HEK293 (cell line): ENCODE data around the gene NDFIP2.

Experiments
- CTCF ChIA-PET: fragments of 350-600 bp; formaldehyde crosslinking; extraction: SDS; loops from one replicate; lab custom pipeline; 2021; ENCODE audit warnings: antibody characterized with exemption; lab: Yijun Ruan, JAX
- POLR2A ChIA-PET: fragments of 300-600 bp; formaldehyde crosslinking; extraction: SDS; loops from one replicate; lab custom pipeline; 2020; ENCODE audit warnings: antibody characterized with exemption, inconsistent platforms; lab: Yijun Ruan, JAX
- H3K27ac ChIP-seq: fragments of 200-500 bp; sonication (Bioruptor generic); 2 replicates; pipeline ENCODE4 v1.5.1; 2014; ENCODE audit warnings: low read depth, low read length, control low read depth, inconsistent platforms; ENCODE audit errors: extremely low read depth
- H3K36me3 ChIP-seq, 2 experiments: fragments of 200-500 bp in 1 of 2; sonication (Bioruptor generic) in 1 of 2; 1 replicate in 1 of 2; 2 replicates in 1 of 2; pipeline ENCODE4 v1.5.1; 2014 to 2017; ENCODE audit warnings: inconsistent platforms in 2 of 2, low read length in 2 of 2; ENCODE audit not compliant: control insufficient read depth in 2 of 2, insufficient read depth in 1 of 2
- H3K4me1 ChIP-seq: fragments of 200-500 bp; sonication (Bioruptor generic); 2 replicates; pipeline ENCODE4 v1.5.1; 2014; ENCODE audit warnings: mild to moderate bottlenecking, low read length, inconsistent platforms; ENCODE audit not compliant: control insufficient read depth, insufficient read depth
- H3K4me3 ChIP-seq: 2 replicates; pipeline ENCODE4 v1.5.1; 2011; ENCODE audit warnings: low read depth, mild to moderate bottlenecking, control low read depth, low read length, moderate library complexity
- H3K9me3 ChIP-seq: fragments of 200-500 bp; sonication (Bioruptor generic); 2 replicates; pipeline ENCODE4 v1.5.1; 2014; ENCODE audit warnings: low read depth, low read length, inconsistent platforms; ENCODE audit not compliant: control insufficient read depth, insufficient read depth
- AEBP2 ChIP-seq: fragments of 450-650 bp; formaldehyde crosslinking; IDR thresholded peaks from 2 replicates; pipeline ENCODE4 v1.5.1; 2016; ENCODE audit warnings: missing biosample characterization, missing genetic modification characterization, borderline replicate concordance
- PRDM6 ChIP-seq: fragments of 450-650 bp; formaldehyde crosslinking; IDR thresholded peaks from 2 replicates; pipeline ENCODE4 v1.5.1; 2017; ENCODE audit warnings: missing biosample characterization, missing genetic modification characterization
- SP2 ChIP-seq: fragments of 450-650 bp; formaldehyde crosslinking; IDR thresholded peaks from 2 replicates; pipeline ENCODE4 v1.5.1; 2016; ENCODE audit warnings: missing biosample characterization, missing genetic modification characterization
- TCF7L2 ChIP-seq: IDR thresholded peaks from 2 replicates; pipeline ENCODE4 v1.6.1; 2011; ENCODE audit warnings: low read depth, mild to moderate bottlenecking, inconsistent platforms, low read length, moderate library complexity, borderline replicate concordance
- ZBTB10 ChIP-seq: fragments of 450-650 bp; formaldehyde crosslinking; IDR thresholded peaks from 2 replicates; pipeline ENCODE4 v1.5.1; 2016; ENCODE audit warnings: missing biosample characterization, missing genetic modification characterization
- ZBTB44 ChIP-seq: fragments of 450-650 bp; IDR thresholded peaks from 2 replicates; pipeline ENCODE4 v1.5.1; 2018; ENCODE audit warnings: missing biosample characterization, mild to moderate bottlenecking, missing genetic modification characterization
- ZFP37 ChIP-seq: fragments of 450-650 bp; formaldehyde crosslinking; IDR thresholded peaks from 2 replicates; pipeline ENCODE4 v1.5.1; 2016; ENCODE audit warnings: missing biosample characterization, missing genetic modification characterization
- ZNF112 ChIP-seq: fragments of 450-650 bp; formaldehyde crosslinking; IDR thresholded peaks from 2 replicates; pipeline ENCODE4 v1.5.0; 2017; ENCODE audit warnings: missing biosample characterization, missing genetic modification characterization
- ZNF114 ChIP-seq: fragments of 450-650 bp; formaldehyde crosslinking; IDR thresholded peaks from 2 replicates; pipeline ENCODE4 v1.5.0; 2017; ENCODE audit warnings: missing biosample characterization, missing genetic modification characterization
- ZNF157 ChIP-seq: fragments of 450-650 bp; formaldehyde crosslinking; IDR thresholded peaks from 2 replicates; pipeline ENCODE4 v1.5.1; 2016; ENCODE audit warnings: missing biosample characterization, missing genetic modification characterization
- ZNF335 ChIP-seq: fragments of 450-650 bp; formaldehyde crosslinking; conservative IDR thresholded peaks from 2 replicates; pipeline ENCODE4 v1.5.1; 2016; ENCODE audit warnings: missing biosample characterization, missing genetic modification characterization
- ZNF391 ChIP-seq: fragments of 450-650 bp; formaldehyde crosslinking; IDR thresholded peaks from 2 replicates; pipeline ENCODE4 v1.5.1; 2016; ENCODE audit warnings: low read depth, missing biosample characterization, missing genetic modification characterization, borderline replicate concordance
- ZNF654 ChIP-seq: fragments of 450-650 bp; formaldehyde crosslinking; IDR thresholded peaks from 2 replicates; pipeline ENCODE4 v1.5.1; 2016; ENCODE audit warnings: low read depth, missing biosample characterization, missing genetic modification characterization
- TF ChIP-seq, protein P1 (sequence below): fragments of 450-650 bp; formaldehyde crosslinking; IDR thresholded peaks from 2 replicates; pipeline ENCODE4 v1.5.1; 2016; ENCODE audit warnings: missing biosample characterization, missing genetic modification characterization
- TF ChIP-seq, protein P2 (sequence below): fragments of 450-650 bp; formaldehyde crosslinking; IDR thresholded peaks from 2 replicates; pipeline ENCODE4 v1.5.1; 2016; ENCODE audit warnings: missing biosample characterization, missing genetic modification characterization
- TF ChIP-seq, protein P3 (sequence below): fragments of 450-650 bp; formaldehyde crosslinking; IDR thresholded peaks from 2 replicates; pipeline ENCODE4 v1.5.1; 2016; ENCODE audit warnings: missing biosample characterization, missing genetic modification characterization
- TF ChIP-seq, protein P4 (sequence below): fragments of 450-650 bp; formaldehyde crosslinking; IDR thresholded peaks from 2 replicates; pipeline ENCODE4 v1.5.1; 2016; ENCODE audit warnings: missing biosample characterization, missing genetic modification characterization

Gene NDFIP2

GRCh38 chr13:79490824-79491223 is 9.9 kb downstream of the NDFIP2 start:
- no peak for TF ChIP-seq ZNF391 (tag by site-specific recombination)
- no peak for TF ChIP-seq TCF7L2
- TF ChIP-seq ZNF112 (tag by site-specific recombination): no peak
- TF ChIP-seq, protein P1, sequence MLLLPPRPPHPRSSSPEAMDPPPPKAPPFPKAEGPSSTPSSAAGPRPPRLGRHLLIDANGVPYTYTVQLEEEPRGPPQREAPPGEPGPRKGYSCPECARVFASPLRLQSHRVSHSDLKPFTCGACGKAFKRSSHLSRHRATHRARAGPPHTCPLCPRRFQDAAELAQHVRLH (tag by site-specific recombination): no peak
- TF ChIP-seq, all 188 proteins: peak for 0
- Histone ChIP-seq H3K27ac (no peak overlapping the region), H3K4me3 (no peak overlapping the region), H3K9me3 (no peaks in the 10 kb centered on the region), H3K4me1 (no peaks in the 10 kb centered on the region), H3K36me3 (no peaks in the 10 kb centered on the region)
- POLR2A ChIA-PET: interaction anchor here (1.6 kb wide), 1 partner anchor 10 kb away, joined by 6 read pairs; the partner anchor contains the start of gene NDFIP2
- CTCF ChIA-PET: interaction anchor here (1.0 to 1.2 kb wide), 2 partner anchors 12 to 44 kb away, joined by 3 read pairs; no protein-coding TSS in a partner anchor

- Histone ChIP-seq H3K9me3 (no peaks in the 10 kb centered on the region), H3K4me1 (no peaks in the 10 kb centered on the region), H3K36me3 (no peaks in the 10 kb centered on the region), H3K27ac (no peak overlapping the region), H3K4me3 (no peak overlapping the region)
- ChIA-PET POLR2A (interaction anchor here (1.6 kb wide), 1 partner anchor 11 kb away, joined by 6 read pairs; the partner anchor contains the start of gene NDFIP2), CTCF (no interaction called here)
- TF ChIP-seq ZNF157 (tag by site-specific recombination): no peak
- TF ChIP-seq ZNF335: no peak
- TF ChIP-seq, protein P2, sequence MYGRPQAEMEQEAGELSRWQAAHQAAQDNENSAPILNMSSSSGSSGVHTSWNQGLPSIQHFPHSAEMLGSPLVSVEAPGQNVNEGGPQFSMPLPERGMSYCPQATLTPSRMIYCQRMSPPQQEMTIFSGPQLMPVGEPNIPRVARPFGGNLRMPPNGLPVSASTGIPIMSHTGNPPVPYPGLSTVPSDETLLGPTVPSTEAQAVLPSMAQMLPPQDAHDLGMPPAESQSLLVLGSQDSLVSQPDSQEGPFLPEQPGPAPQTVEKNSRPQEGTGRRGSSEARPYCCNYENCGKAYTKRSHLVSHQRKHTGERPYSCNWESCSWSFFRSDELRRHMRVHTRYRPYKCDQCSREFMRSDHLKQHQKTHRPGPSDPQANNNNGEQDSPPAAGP (tag by site-specific recombination): no peak
- TF ChIP-seq ZBTB10: no peak
- no peak for TF ChIP-seq ZNF654 (tag by site-specific recombination)
- TF ChIP-seq AEBP2: no peak
- no peak for TF ChIP-seq ZNF391 (tag by site-specific recombination)
- TF ChIP-seq ZBTB44 (tag by site-specific recombination): peak; percentile 25; the same call in 1 of the 2 replicates
- TF ChIP-seq ZFP37 (tag by site-specific recombination): no peak
- no peak for TF ChIP-seq SP2 (tag by site-specific recombination)
- TF ChIP-seq ZNF114 (tag by site-specific recombination): no peak
- TF ChIP-seq PRDM6: 0 out of 2 replicates have a peak, but pooled peaks have one; percentile 39
- TF ChIP-seq, protein P3, sequence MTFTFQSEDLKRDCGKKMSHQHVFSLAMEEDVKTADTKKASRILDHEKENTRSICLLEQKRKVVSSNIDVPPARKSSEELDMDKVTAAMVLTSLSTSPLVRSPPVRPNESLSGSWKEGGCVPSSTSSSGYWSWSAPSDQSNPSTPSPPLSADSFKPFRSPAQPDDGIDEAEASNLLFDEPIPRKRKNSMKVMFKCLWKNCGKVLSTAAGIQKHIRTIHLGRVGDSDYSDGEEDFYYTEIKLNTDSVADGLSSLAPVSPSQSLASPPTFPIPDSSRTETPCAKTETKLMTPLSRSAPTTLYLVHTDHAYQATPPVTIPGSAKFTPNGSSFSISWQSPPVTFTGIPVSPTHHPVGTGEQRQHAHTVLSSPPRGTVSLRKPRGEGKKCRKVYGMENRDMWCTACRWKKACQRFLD: no peak
- TF ChIP-seq, protein P4, sequence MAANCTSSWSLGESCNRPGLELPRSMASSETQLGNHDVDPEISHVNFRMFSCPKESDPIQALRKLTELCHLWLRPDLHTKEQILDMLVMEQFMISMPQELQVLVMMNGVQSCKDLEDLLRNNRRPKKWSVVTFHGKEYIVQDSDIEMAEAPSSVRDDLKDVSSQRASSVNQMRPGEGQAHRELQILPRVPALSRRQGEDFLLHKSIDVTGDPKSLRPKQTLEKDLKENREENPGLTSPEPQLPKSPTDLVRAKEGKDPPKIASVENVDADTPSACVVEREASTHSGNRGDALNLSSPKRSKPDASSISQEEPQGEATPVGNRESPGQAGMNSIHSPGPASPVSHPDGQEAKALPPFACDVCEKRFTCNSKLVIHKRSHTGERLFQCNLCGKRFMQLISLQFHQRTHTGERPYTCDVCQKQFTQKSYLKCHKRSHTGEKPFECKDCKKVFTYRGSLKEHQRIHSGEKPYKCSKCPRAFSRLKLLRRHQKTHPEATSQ: no peak
Measured at GRCh38 chr13:79491715-79492114, 10.8 kb downstream of the NDFIP2 start.
